Measurements from ENCODE around the gene GSK3B. TPM values are rescaled to one million over a fixed set of nuclear protein-coding genes. Genes with fewer than 3 reads are reported as not detected.

Gene GSK3B
- 22.2 TPM for polyA plus RNA-seq (2013)

GRCh38 chr3:120093911-120094775 lies at the start of gene GSK3B:
Gene GSK3B, minus strand, starts transcription at chr3:120094447. Its CDS starts 1,013 bp downstream, at chr3:120093434.
- H3K27me3 ChIP-seq (replicated peaks in 2 of 5; ENCODE audit: control insufficient read depth in 4 of 5, insufficient read depth in 5 of 5, low read length in 4 of 5), result no peaks in the 10 kb centered on the region
- CTCF ChIA-PET, result interaction anchor here (1.3 to 1.4 kb wide), 2 partner anchors 21 to 201 kb away, joined by 4 read pairs; no protein-coding TSS in a partner anchor
- no peaks in the 10 kb centered on the region for H3K9me3 ChIP-seq (ENCODE audit: control extremely low read depth in 1 of 5, control insufficient read depth in 4 of 5, insufficient read depth in 2 of 5, low read depth in 1 of 5, low read length in 4 of 5)
- peak within 1 kb of the TSS; percentile 96 to 98 for H3K27ac ChIP-seq (ENCODE audit: insufficient read depth in 1 of 2, low read depth in 1 of 2, low read length in 2 of 2, poor library complexity in 1 of 2, severe bottlenecking in 2 of 2)
- peaks cover 23 to 45% (median 38%) of the 10 kb centered on the region in 4 experiments for H3K4me1 ChIP-seq (ENCODE audit: control extremely low read depth in 1 of 4, control insufficient read depth in 4 of 4, insufficient read depth in 4 of 4, low read length in 3 of 4)
- peak within 1 kb of the TSS; percentile 76 to 99 (median 94) for H3K4me3 ChIP-seq (ENCODE audit: control insufficient read depth in 1 of 7, extremely low read depth in 1 of 7, insufficient read depth in 4 of 7, low read depth in 2 of 7, low read length in 6 of 7)
- under 1% methylated on average over 80 of the region's 94 CpGs for WGBS (ENCODE audit: insufficient coverage)
- H3K36me3 ChIP-seq (ENCODE audit: control insufficient read depth in 4 of 4, insufficient read depth in 4 of 4, low read length in 3 of 4), result peaks cover 0 to 5% (median 0%) of the 10 kb centered on the region in 4 experiments
- POLR2A ChIA-PET, result interaction anchor here (0.6 to 1.5 kb wide), 9 partner anchors 17 to 255 kb away, joined by 3 to 5 read pairs (median 3); partner anchors contain the start of gene LRRC58
- DNase-seq, result peak; percentile 82 to 100 (median 86)

- ChIA-PET POLR2A (no interaction called here), CTCF (interaction anchor here (1.1 to 6.0 kb wide), 2 partner anchors 244 to 252 kb away, joined by 3 to 49 read pairs; no protein-coding TSS in a partner anchor)
- Histone ChIP-seq H3K4me1 (ENCODE audit: control extremely low read depth in 1 of 4, control insufficient read depth in 4 of 4, insufficient read depth in 4 of 4, low read length in 3 of 4) (peaks cover 0 to 16% (median 14%) of the 10 kb centered on the region in 4 experiments), H3K9me3 (ENCODE audit: control extremely low read depth in 1 of 5, control insufficient read depth in 4 of 5, insufficient read depth in 2 of 5, low read depth in 1 of 5, low read length in 4 of 5) (no peaks in the 10 kb centered on the region), H3K27me3 (replicated peaks in 2 of 5; ENCODE audit: control insufficient read depth in 4 of 5, insufficient read depth in 5 of 5, low read length in 4 of 5) (no peaks in the 10 kb centered on the region), H3K4me3 (ENCODE audit: control insufficient read depth in 1 of 7, extremely low read depth in 1 of 7, insufficient read depth in 4 of 7, low read depth in 2 of 7, low read length in 6 of 7) (no peak overlapping the region), H3K36me3 (ENCODE audit: control insufficient read depth in 4 of 4, insufficient read depth in 4 of 4, low read length in 3 of 4) (no peaks in the 10 kb centered on the region), H3K27ac (ENCODE audit: insufficient read depth in 1 of 2, low read depth in 1 of 2, low read length in 2 of 2, poor library complexity in 1 of 2, severe bottlenecking in 2 of 2) (no peak overlapping the region)
- no CpG with 5 or more reads among the region's 2 CpGs for WGBS (ENCODE audit: insufficient coverage)
- no peak for DNase-seq
Measured at GRCh38 chr3:120143676-120144075, 49.4 kb upstream of the GSK3B start.

GRCh38 chr3:120142236-120142635 lies 48.0 kb upstream of the GSK3B start:
- WGBS (ENCODE audit: insufficient coverage), result 89% methylated on average over 4 of the region's 4 CpGs
- Histone ChIP-seq H3K4me1 (ENCODE audit: control extremely low read depth in 1 of 4, control insufficient read depth in 4 of 4, insufficient read depth in 4 of 4, low read length in 3 of 4) (peaks cover 0 to 1% (median under 1%) of the 10 kb centered on the region in 4 experiments), H3K36me3 (ENCODE audit: control insufficient read depth in 4 of 4, insufficient read depth in 4 of 4, low read length in 3 of 4) (no peaks in the 10 kb centered on the region), H3K9me3 (ENCODE audit: control extremely low read depth in 1 of 5, control insufficient read depth in 4 of 5, insufficient read depth in 2 of 5, low read depth in 1 of 5, low read length in 4 of 5) (no peaks in the 10 kb centered on the region), H3K27ac (ENCODE audit: insufficient read depth in 1 of 2, low read depth in 1 of 2, low read length in 2 of 2, poor library complexity in 1 of 2, severe bottlenecking in 2 of 2) (no peak overlapping the region), H3K4me3 (ENCODE audit: control insufficient read depth in 1 of 7, extremely low read depth in 1 of 7, insufficient read depth in 4 of 7, low read depth in 2 of 7, low read length in 6 of 7) (no peak overlapping the region), H3K27me3 (replicated peaks in 2 of 5; ENCODE audit: control insufficient read depth in 4 of 5, insufficient read depth in 5 of 5, low read length in 4 of 5) (no peaks in the 10 kb centered on the region)
- DNase-seq, result no peak
- POLR2A ChIA-PET, result no interaction called here
- CTCF ChIA-PET, result no interaction called here

GRCh38 chr3:120140098-120140742 lies 46.0 kb upstream of the GSK3B start:
- Histone ChIP-seq H3K36me3 (ENCODE audit: control insufficient read depth in 4 of 4, insufficient read depth in 4 of 4, low read length in 3 of 4) (no peaks in the 10 kb centered on the region), H3K9me3 (ENCODE audit: control extremely low read depth in 1 of 5, control insufficient read depth in 4 of 5, insufficient read depth in 2 of 5, low read depth in 1 of 5, low read length in 4 of 5) (no peaks in the 10 kb centered on the region), H3K4me1 (ENCODE audit: control extremely low read depth in 1 of 4, control insufficient read depth in 4 of 4, insufficient read depth in 4 of 4, low read length in 3 of 4) (no peaks in the 10 kb centered on the region), H3K27me3 (replicated peaks in 2 of 5; ENCODE audit: control insufficient read depth in 4 of 5, insufficient read depth in 5 of 5, low read length in 4 of 5) (no peaks in the 10 kb centered on the region), H3K4me3 (ENCODE audit: control insufficient read depth in 1 of 7, extremely low read depth in 1 of 7, insufficient read depth in 4 of 7, low read depth in 2 of 7, low read length in 6 of 7) (no peak overlapping the region), H3K27ac (ENCODE audit: insufficient read depth in 1 of 2, low read depth in 1 of 2, low read length in 2 of 2, poor library complexity in 1 of 2, severe bottlenecking in 2 of 2) (no peak overlapping the region)
- ChIA-PET CTCF (interaction anchor here (0.9 to 2.0 kb wide), 5 partner anchors 8 to 331 kb away, joined by 3 to 5 read pairs (median 3); no protein-coding TSS in a partner anchor), POLR2A (no interaction called here)
- DNase-seq, result no peak
- 96% methylated on average over 39 of the region's 52 CpGs for WGBS (ENCODE audit: insufficient coverage)

- ChIA-PET POLR2A (no interaction called here), CTCF (interaction anchor here (0.6 to 2.0 kb wide), 5 partner anchors 9 to 348 kb away, joined by 3 to 5 read pairs (median 3); no protein-coding TSS in a partner anchor)
- 100% methylated on average over 3 of the region's 4 CpGs for WGBS (ENCODE audit: insufficient coverage)
- DNase-seq, result no peak
- H3K36me3 ChIP-seq (ENCODE audit: control insufficient read depth in 4 of 4, insufficient read depth in 4 of 4, low read length in 3 of 4), result no peaks in the 10 kb centered on the region
- H3K27ac ChIP-seq (ENCODE audit: insufficient read depth in 1 of 2, low read depth in 1 of 2, low read length in 2 of 2, poor library complexity in 1 of 2, severe bottlenecking in 2 of 2), result no peak overlapping the region
- no peaks in the 10 kb centered on the region for H3K27me3 ChIP-seq (replicated peaks in 2 of 5; ENCODE audit: control insufficient read depth in 4 of 5, insufficient read depth in 5 of 5, low read length in 4 of 5)
- H3K4me1 ChIP-seq (ENCODE audit: control extremely low read depth in 1 of 4, control insufficient read depth in 4 of 4, insufficient read depth in 4 of 4, low read length in 3 of 4), result no peaks in the 10 kb centered on the region
- H3K9me3 ChIP-seq (ENCODE audit: control extremely low read depth in 1 of 5, control insufficient read depth in 4 of 5, insufficient read depth in 2 of 5, low read depth in 1 of 5, low read length in 4 of 5), result no peaks in the 10 kb centered on the region
- H3K4me3 ChIP-seq (ENCODE audit: control insufficient read depth in 1 of 7, extremely low read depth in 1 of 7, insufficient read depth in 4 of 7, low read depth in 2 of 7, low read length in 6 of 7), result no peak overlapping the region
Measured at GRCh38 chr3:120139140-120139539, 44.9 kb upstream of the GSK3B start.

- Histone ChIP-seq H3K27ac (ENCODE audit: insufficient read depth in 1 of 2, low read depth in 1 of 2, low read length in 2 of 2, poor library complexity in 1 of 2, severe bottlenecking in 2 of 2) (no peak overlapping the region), H3K27me3 (replicated peaks in 2 of 5; ENCODE audit: control insufficient read depth in 4 of 5, insufficient read depth in 5 of 5, low read length in 4 of 5) (no peaks in the 10 kb centered on the region), H3K9me3 (ENCODE audit: control extremely low read depth in 1 of 5, control insufficient read depth in 4 of 5, insufficient read depth in 2 of 5, low read depth in 1 of 5, low read length in 4 of 5) (no peaks in the 10 kb centered on the region), H3K4me1 (ENCODE audit: control extremely low read depth in 1 of 4, control insufficient read depth in 4 of 4, insufficient read depth in 4 of 4, low read length in 3 of 4) (no peaks in the 10 kb centered on the region), H3K4me3 (ENCODE audit: control insufficient read depth in 1 of 7, extremely low read depth in 1 of 7, insufficient read depth in 4 of 7, low read depth in 2 of 7, low read length in 6 of 7) (no peak overlapping the region), H3K36me3 (ENCODE audit: control insufficient read depth in 4 of 4, insufficient read depth in 4 of 4, low read length in 3 of 4) (no peaks in the 10 kb centered on the region)
- ChIA-PET CTCF (no interaction called here), POLR2A (no interaction called here)
- WGBS (ENCODE audit: insufficient coverage), result no CpG with 5 or more reads among the region's 2 CpGs
- no peak for DNase-seq
Measured at GRCh38 chr3:120137548-120137947, 43.3 kb upstream of the GSK3B start.
